ENCODE results near the gene TRAF4.

The TRAF4 gene

GRCh38 chr17:28743243-28744103, at the start of gene TRAF4:
TSS of gene TRAF4 (plus strand) at chr17:28744011. CDS start at chr17:28744113, 102 bp downstream.
- TF ChIP-seq ZFX (IDR thresholded peaks at IDR 0.05) (no peak), CTCF (conservative IDR thresholded peaks at IDR 0.05) (no peak; the same call in 1 of the 2 replicates)
- H3K27ac ChIP-seq, result peak within 1 kb of the TSS; percentile 96

- no peak overlapping the region for H3K27ac ChIP-seq
- no peak for TF ChIP-seq CTCF (conservative IDR thresholded peaks at IDR 0.05)
- no peak for TF ChIP-seq ZFX (IDR thresholded peaks at IDR 0.05)
Measured at GRCh38 chr17:28698253-28698941, 45.4 kb upstream of the TRAF4 start.

GRCh38 chr17:28700278-28700677, 43.5 kb upstream of the TRAF4 start:
- TF ChIP-seq ZFX (IDR thresholded peaks at IDR 0.05), result no peak
- no peak for TF ChIP-seq CTCF (conservative IDR thresholded peaks at IDR 0.05)
- no peak overlapping the region for H3K27ac ChIP-seq

GRCh38 chr17:28700830-28701492, 42.9 kb upstream of the TRAF4 start:
- no peak for TF ChIP-seq CTCF (conservative IDR thresholded peaks at IDR 0.05)
- no peak for TF ChIP-seq ZFX (IDR thresholded peaks at IDR 0.05)
- no peak overlapping the region for H3K27ac ChIP-seq

GRCh38 chr17:28702026-28702751, 41.6 kb upstream of the TRAF4 start:
- no peak overlapping the region for H3K27ac ChIP-seq
- no peak for TF ChIP-seq CTCF (conservative IDR thresholded peaks at IDR 0.05)
- no peak for TF ChIP-seq ZFX (IDR thresholded peaks at IDR 0.05)

- no peak for TF ChIP-seq CTCF (conservative IDR thresholded peaks at IDR 0.05)
- no peak overlapping the region for H3K27ac ChIP-seq
Measured at GRCh38 chr17:28702752-28703150, 41.1 kb upstream of the TRAF4 start.
